Adipose tissue (tissue), 3 donors: Measurements from ENCODE around the gene DAGLA. TPM values are rescaled to one million over a fixed set of nuclear protein-coding genes. Genes with fewer than 3 reads are reported as not detected.

Source experiments
- H3K27ac ChIP-seq: one replicate; pipeline ENCODE4 v1.5.1; 2013; ENCODE audit warnings: low read depth, low read length
- WGBS, 3 donors: extraction: QIAGEN DNeasy Blood & Tissue Kit; methylation state at CpG; one replicate each; pipeline ENCODE4 v1.1.7; 2013; 5-methylcytosine and 5-hydroxymethylcytosine counted together
- polyA plus RNA-seq, 3 donors: library from polyadenylated mRNA; stranded (reverse); fragments of 200-250 nt; gene quantifications; one replicate each; pipeline ENCODE4 v1.2.3, GENCODE V29; 2013
- donor health status: healthy with polysubstance abuse.
- donor health status: Bipolar disorder and iron deficiency.
- donor health status: healthy.

The DAGLA gene
- polyA plus RNA-seq, 3 donors: 1.1 to 2.6 (median 2.1) TPM

GRCh38 chr11:61685617-61685967 lies 5.4 kb downstream of the DAGLA start:
- WGBS, 3 donors: 52 to 80% (median 57%) methylated on average over 9 of the region's 9 CpGs
- no peak overlapping the region for H3K27ac ChIP-seq

GRCh38 chr11:61686066-61686465 lies 5.9 kb downstream of the DAGLA start:
- 85 to 91% (median 89%) methylated on average over 8 of the region's 8 CpGs for WGBS, 3 donors
- no peak overlapping the region for H3K27ac ChIP-seq

- 90 to 93% (median 91%) methylated on average over 8 of the region's 8 CpGs for WGBS, 3 donors
Measured at GRCh38 chr11:61686469-61686868, 6.3 kb downstream of the DAGLA start.

GRCh38 chr11:61687420-61687819 lies 7.2 kb downstream of the DAGLA start:
- 90 to 97% (median 96%) methylated on average over 11 of the region's 11 CpGs for WGBS, 3 donors
- H3K27ac ChIP-seq: no peak overlapping the region

More at GRCh38 chr11:61686469-61686868, 6.3 kb downstream of the DAGLA start:
- no peak overlapping the region for H3K27ac ChIP-seq

GRCh38 chr11:61688365-61689163 lies 8.4 kb downstream of the DAGLA start:
- no peak overlapping the region for H3K27ac ChIP-seq
- 31 to 51% (median 41%) methylated on average over 19 of the region's 19 CpGs for WGBS, 3 donors

GRCh38 chr11:61689164-61689496 lies 8.9 kb downstream of the DAGLA start:
- 38 to 62% (median 45%) methylated on average over 3 of the region's 3 CpGs for WGBS, 3 donors

GRCh38 chr11:61690706-61691379 lies 10.7 kb downstream of the DAGLA start:
- no peak overlapping the region for H3K27ac ChIP-seq
- 84 to 91% (median 86%) methylated on average over 17 of the region's 17 CpGs for WGBS, 3 donors

More at GRCh38 chr11:61689164-61689496, 8.9 kb downstream of the DAGLA start:
- no peak overlapping the region for H3K27ac ChIP-seq

- 70 to 79% (median 75%) methylated on average over 12 of the region's 12 CpGs for WGBS, 3 donors
- no peak overlapping the region for H3K27ac ChIP-seq
Measured at GRCh38 chr11:61691380-61692156, 11.4 kb downstream of the DAGLA start.

GRCh38 chr11:61693922-61694601 lies 13.9 kb downstream of the DAGLA start:
- H3K27ac ChIP-seq: no peak overlapping the region
- 75 to 81% (median 77%) methylated on average over 11 of the region's 11 CpGs for WGBS, 3 donors

GRCh38 chr11:61694602-61694939 lies 14.4 kb downstream of the DAGLA start:
- 56 to 82% (median 67%) methylated on average over 7 of the region's 7 CpGs for WGBS, 3 donors
- no peak overlapping the region for H3K27ac ChIP-seq

GRCh38 chr11:61694946-61695706 lies 14.9 kb downstream of the DAGLA start:
- H3K27ac ChIP-seq: peak overlapping the region; percentile 65
- WGBS, 3 donors: 47 to 63% (median 53%) methylated on average over 15 of the region's 15 CpGs

GRCh38 chr11:61695917-61696316 lies 15.7 kb downstream of the DAGLA start:
- 4 to 8% (median 5%) methylated on average over 17 of the region's 17 CpGs for WGBS, 3 donors
- H3K27ac ChIP-seq: peak overlapping the region; percentile 65

- 46 to 73% (median 64%) methylated on average over 7 to 8 of the region's 8 CpGs for WGBS, 3 donors
- H3K27ac ChIP-seq: peak overlapping the region; percentile 39
Measured at GRCh38 chr11:61696602-61697001, 16.4 kb downstream of the DAGLA start.

- 54 to 94% (median 77%) methylated on average over 9 of the region's 9 CpGs for WGBS, 3 donors
- no peak overlapping the region for H3K27ac ChIP-seq
Measured at GRCh38 chr11:61697078-61697502, 16.9 kb downstream of the DAGLA start.

GRCh38 chr11:61697764-61698163 lies 17.6 kb downstream of the DAGLA start:
- no peak overlapping the region for H3K27ac ChIP-seq
- 80 to 85% (median 82%) methylated on average over 1 of the region's 1 CpG for WGBS, 3 donors

- no peak overlapping the region for H3K27ac ChIP-seq
- WGBS, 3 donors: 40 to 49% (median 43%) methylated on average over 11 of the region's 11 CpGs
Measured at GRCh38 chr11:61698173-61698948, 18.2 kb downstream of the DAGLA start.

GRCh38 chr11:61699737-61700160 lies 19.6 kb downstream of the DAGLA start:
- no peak overlapping the region for H3K27ac ChIP-seq
- 21 to 88% (median 81%) methylated on average over 13 of the region's 13 CpGs for WGBS, 3 donors
